ENCODE measurements around the gene PPIB. TPM values are rescaled to one million over a fixed set of nuclear protein-coding genes. Genes with fewer than 3 reads are reported as not detected.
"Not testable (repeated sequence)": the region's sequence is repeated elsewhere in the genome, so short reads cannot be mapped to it uniquely, and the experiment has no call there.

The PPIB gene
- total and polyA plus RNA-seq, 4 donors, result 379 to 768 (median 632) TPM

GRCh38 chr15:64121614-64122013, 41.2 kb downstream of the PPIB start (continued):
- TF ChIP-seq EGR1 (IDR thresholded peaks at IDR 0.05; ENCODE audit: low read depth in 2 of 2), result no peak
- TF ChIP-seq YY1 (IDR thresholded peaks at IDR 0.05), result no peak
- TF ChIP-seq NR2F2 (IDR thresholded peaks at IDR 0.05), result no peak

DNA sequence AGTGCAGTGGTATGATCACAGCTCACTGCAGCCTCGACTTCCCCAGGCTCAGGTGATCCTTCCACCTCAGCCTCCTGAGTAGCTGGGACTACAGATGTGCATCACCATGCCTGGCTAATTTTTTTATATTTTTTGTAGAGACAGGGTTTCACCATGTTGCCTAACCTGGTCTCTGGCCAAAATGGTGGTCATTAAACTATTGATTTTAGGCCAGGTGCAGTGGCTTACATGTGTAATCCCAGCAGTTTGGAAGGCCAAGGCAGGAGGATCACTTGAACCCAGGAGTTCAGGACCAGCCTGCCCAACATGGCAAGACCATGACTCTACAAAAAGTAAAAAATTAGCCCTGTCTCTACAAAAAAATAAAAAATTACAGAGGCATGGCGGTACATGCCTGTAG, 42.5 kb downstream of the PPIB start:
- not testable (repeated sequence) for H3K4me3 ChIP-seq (ENCODE audit: low read depth in 1 of 3, low read length in 3 of 3)
- TF ChIP-seq HNF4A (conservative IDR thresholded peaks at IDR 0.05) (peak in 1 of 2 donors; percentile 19), YY1 (IDR thresholded peaks at IDR 0.05) (peak; percentile 62)
- WGBS, result 98% methylated on average over 2 of the region's 2 CpGs

DNA sequence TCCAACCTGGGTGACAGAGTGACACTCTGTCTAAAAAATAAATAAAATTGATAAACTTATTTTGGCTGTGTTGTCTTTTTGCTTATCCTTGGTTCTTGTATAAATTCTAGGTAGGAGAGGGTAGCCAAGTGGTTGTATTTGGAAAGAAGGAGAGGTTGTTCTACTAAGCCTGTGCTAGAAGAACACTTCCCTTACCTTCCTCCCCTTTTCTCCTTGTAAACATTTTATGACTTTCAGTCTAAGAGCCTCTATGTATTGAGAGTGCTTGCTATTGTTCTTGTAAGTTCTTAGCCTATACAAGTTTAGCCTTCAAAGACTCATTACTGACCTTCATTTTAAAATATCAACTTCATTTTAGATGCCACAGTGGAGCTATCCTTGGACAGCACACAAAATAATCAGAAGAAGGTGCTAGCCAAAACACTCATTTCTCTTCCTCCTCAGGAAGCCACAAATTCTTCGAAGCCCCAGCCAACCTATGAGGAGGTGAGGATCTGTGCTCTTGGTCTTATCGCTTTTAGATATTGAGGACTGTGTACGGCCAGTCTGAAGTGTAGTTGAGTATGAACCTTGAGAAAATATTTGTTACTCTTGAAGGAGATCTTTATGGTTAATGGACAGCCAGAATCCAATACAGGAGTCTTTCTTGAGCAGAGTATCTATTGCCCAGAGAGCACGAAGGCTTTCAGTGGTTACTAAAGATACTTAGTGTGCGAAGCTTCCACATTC, 44.9 kb downstream of the PPIB start:
- no peaks in the 10 kb centered on the region for H3K27me3 ChIP-seq (ENCODE audit: control insufficient read depth in 4 of 4, insufficient read depth in 4 of 4, low read length in 3 of 4)
- H3K9me3 ChIP-seq (ENCODE audit: control insufficient read depth in 4 of 4, low read length in 3 of 4), result no peaks in the 10 kb centered on the region
- H3K4me1 ChIP-seq (ENCODE audit: control insufficient read depth in 4 of 4, insufficient read depth in 4 of 4, low read length in 3 of 4), result peaks cover 6 to 23% (median 13%) of the 10 kb centered on the region in 4 donors
- no peak overlapping the region for H3K27ac ChIP-seq (ENCODE audit: low read depth in 1 of 2, low read length in 2 of 2)
- WGBS, result 96% methylated on average over 5 of the region's 5 CpGs
- no peak overlapping the region for H3K9ac ChIP-seq (ENCODE audit: low read depth in 1 of 2, low read length in 2 of 2)
- H3K4me3 ChIP-seq (ENCODE audit: low read depth in 1 of 3, low read length in 3 of 3), result no peak overlapping the region
- TF ChIP-seq TAF1 (conservative IDR thresholded peaks at IDR 0.05), result no peak
- no peak for TF ChIP-seq HNF4G (IDR thresholded peaks at IDR 0.05)
- TF ChIP-seq, protein P1, sequence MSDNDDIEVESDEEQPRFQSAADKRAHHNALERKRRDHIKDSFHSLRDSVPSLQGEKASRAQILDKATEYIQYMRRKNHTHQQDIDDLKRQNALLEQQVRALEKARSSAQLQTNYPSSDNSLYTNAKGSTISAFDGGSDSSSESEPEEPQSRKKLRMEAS (IDR thresholded peaks at IDR 0.05), result no peak
- TF ChIP-seq FOXA1 (IDR thresholded peaks at IDR 0.05), result no peak
- no peak for TF ChIP-seq JUND (IDR thresholded peaks at IDR 0.05)
- no peak for TF ChIP-seq HNF4A (conservative IDR thresholded peaks at IDR 0.05)
- TF ChIP-seq RAD21 (IDR thresholded peaks at IDR 0.05), result no peak
- no peak for TF ChIP-seq ATF3 (IDR thresholded peaks at IDR 0.05)
- TF ChIP-seq, protein P2, sequence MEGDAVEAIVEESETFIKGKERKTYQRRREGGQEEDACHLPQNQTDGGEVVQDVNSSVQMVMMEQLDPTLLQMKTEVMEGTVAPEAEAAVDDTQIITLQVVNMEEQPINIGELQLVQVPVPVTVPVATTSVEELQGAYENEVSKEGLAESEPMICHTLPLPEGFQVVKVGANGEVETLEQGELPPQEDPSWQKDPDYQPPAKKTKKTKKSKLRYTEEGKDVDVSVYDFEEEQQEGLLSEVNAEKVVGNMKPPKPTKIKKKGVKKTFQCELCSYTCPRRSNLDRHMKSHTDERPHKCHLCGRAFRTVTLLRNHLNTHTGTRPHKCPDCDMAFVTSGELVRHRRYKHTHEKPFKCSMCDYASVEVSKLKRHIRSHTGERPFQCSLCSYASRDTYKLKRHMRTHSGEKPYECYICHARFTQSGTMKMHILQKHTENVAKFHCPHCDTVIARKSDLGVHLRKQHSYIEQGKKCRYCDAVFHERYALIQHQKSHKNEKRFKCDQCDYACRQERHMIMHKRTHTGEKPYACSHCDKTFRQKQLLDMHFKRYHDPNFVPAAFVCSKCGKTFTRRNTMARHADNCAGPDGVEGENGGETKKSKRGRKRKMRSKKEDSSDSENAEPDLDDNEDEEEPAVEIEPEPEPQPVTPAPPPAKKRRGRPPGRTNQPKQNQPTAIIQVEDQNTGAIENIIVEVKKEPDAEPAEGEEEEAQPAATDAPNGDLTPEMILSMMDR (IDR thresholded peaks at IDR 0.05; ENCODE audit: low read depth, low read length, missing input control), result no peak
- TF ChIP-seq, protein P3, sequence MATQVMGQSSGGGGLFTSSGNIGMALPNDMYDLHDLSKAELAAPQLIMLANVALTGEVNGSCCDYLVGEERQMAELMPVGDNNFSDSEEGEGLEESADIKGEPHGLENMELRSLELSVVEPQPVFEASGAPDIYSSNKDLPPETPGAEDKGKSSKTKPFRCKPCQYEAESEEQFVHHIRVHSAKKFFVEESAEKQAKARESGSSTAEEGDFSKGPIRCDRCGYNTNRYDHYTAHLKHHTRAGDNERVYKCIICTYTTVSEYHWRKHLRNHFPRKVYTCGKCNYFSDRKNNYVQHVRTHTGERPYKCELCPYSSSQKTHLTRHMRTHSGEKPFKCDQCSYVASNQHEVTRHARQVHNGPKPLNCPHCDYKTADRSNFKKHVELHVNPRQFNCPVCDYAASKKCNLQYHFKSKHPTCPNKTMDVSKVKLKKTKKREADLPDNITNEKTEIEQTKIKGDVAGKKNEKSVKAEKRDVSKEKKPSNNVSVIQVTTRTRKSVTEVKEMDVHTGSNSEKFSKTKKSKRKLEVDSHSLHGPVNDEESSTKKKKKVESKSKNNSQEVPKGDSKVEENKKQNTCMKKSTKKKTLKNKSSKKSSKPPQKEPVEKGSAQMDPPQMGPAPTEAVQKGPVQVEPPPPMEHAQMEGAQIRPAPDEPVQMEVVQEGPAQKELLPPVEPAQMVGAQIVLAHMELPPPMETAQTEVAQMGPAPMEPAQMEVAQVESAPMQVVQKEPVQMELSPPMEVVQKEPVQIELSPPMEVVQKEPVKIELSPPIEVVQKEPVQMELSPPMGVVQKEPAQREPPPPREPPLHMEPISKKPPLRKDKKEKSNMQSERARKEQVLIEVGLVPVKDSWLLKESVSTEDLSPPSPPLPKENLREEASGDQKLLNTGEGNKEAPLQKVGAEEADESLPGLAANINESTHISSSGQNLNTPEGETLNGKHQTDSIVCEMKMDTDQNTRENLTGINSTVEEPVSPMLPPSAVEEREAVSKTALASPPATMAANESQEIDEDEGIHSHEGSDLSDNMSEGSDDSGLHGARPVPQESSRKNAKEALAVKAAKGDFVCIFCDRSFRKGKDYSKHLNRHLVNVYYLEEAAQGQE (IDR thresholded peaks at IDR 0.05), result no peak
- DNase-seq (ENCODE audit: low spot score), result no peak
- peaks cover 9 to 68% (median 58%) of the 10 kb centered on the region in 4 donors for H3K36me3 ChIP-seq (ENCODE audit: control insufficient read depth in 4 of 4, insufficient read depth in 3 of 4, low read depth in 1 of 4, low read length in 3 of 4)

More for the DNA sequence above, 42.5 kb downstream of the PPIB start:
- not testable (repeated sequence) for H3K9me3 ChIP-seq (ENCODE audit: control insufficient read depth in 4 of 4, low read length in 3 of 4); H3K27ac ChIP-seq (ENCODE audit: low read depth in 1 of 2, low read length in 2 of 2); H3K27me3 ChIP-seq (ENCODE audit: control insufficient read depth in 4 of 4, insufficient read depth in 4 of 4, low read length in 3 of 4); H3K9ac ChIP-seq (ENCODE audit: low read depth in 1 of 2, low read length in 2 of 2); DNase-seq (ENCODE audit: low spot score)
- Histone ChIP-seq H3K36me3 (ENCODE audit: control insufficient read depth in 4 of 4, insufficient read depth in 3 of 4, low read depth in 1 of 4, low read length in 3 of 4) (peaks cover 12 to 71% (median 63%) of the 10 kb centered on the region in 4 donors), H3K4me1 (ENCODE audit: control insufficient read depth in 4 of 4, insufficient read depth in 4 of 4, low read length in 3 of 4) (peaks cover 3 to 11% (median 7%) of the 10 kb centered on the region in 4 donors)
